ENCODE results near the gene PKP4. TPM values are rescaled to one million over a fixed set of nuclear protein-coding genes. Genes with fewer than 3 reads are reported as not detected.

The PKP4 gene
- total RNA-seq, 2 donors from 2014 or later: 90.5 to 102 TPM

- Mint-ChIP-seq H3K27me3 (ENCODE audit: insufficient read depth) (no peaks in the 10 kb centered on the region), H3K9me3 (no peaks in the 10 kb centered on the region), H3K36me3 (ENCODE audit: low read depth) (no peaks in the 10 kb centered on the region), H3K27ac (no peak overlapping the region), H3K4me3 (no peak overlapping the region), H3K4me1 (peaks cover 9% of the 10 kb centered on the region)
- Histone ChIP-seq H3K9ac (ENCODE audit: extremely low read depth, low read length, poor library complexity, severe bottlenecking) (no peak overlapping the region), H3K4me1 (ENCODE audit: control insufficient read depth, insufficient read depth, low read length) (no peaks in the 10 kb centered on the region), H3K36me3 (ENCODE audit: control insufficient read depth, insufficient read depth, low read length) (no peaks in the 10 kb centered on the region), H3K27ac (ENCODE audit: low read depth, low read length) (no peak overlapping the region), H3K27me3 (ENCODE audit: control insufficient read depth, insufficient read depth, low read length, poor library complexity, severe bottlenecking) (no peaks in the 10 kb centered on the region), H3K9me3 (ENCODE audit: control insufficient read depth, low read length) (no peaks in the 10 kb centered on the region), H3K4me3 (ENCODE audit: low read length) (no peak overlapping the region)
- 74 to 78% methylated on average over 6 to 7 of the region's 7 CpGs for WGBS, 2 experiments (ENCODE audit: insufficient coverage in 1 of 2, insufficient read length in 1 of 2)
- TF ChIP-seq CTCF (conservative IDR thresholded peaks at IDR 0.05): no peak
- DNase-seq: no peak
These were observed 271.7 kb downstream of the PKP4 start for GRCh38 chr2:158728422-158728821.

- no peaks in the 10 kb centered on the region for H3K27me3 ChIP-seq (ENCODE audit: control insufficient read depth, insufficient read depth, low read length, poor library complexity, severe bottlenecking)
- H3K36me3 Mint-ChIP-seq (ENCODE audit: low read depth): no peaks in the 10 kb centered on the region
- H3K36me3 ChIP-seq (ENCODE audit: control insufficient read depth, insufficient read depth, low read length): no peaks in the 10 kb centered on the region
- H3K4me1 ChIP-seq (ENCODE audit: control insufficient read depth, insufficient read depth, low read length): no peaks in the 10 kb centered on the region
- DNase-seq: no peak
- H3K27ac ChIP-seq (ENCODE audit: low read depth, low read length): no peak overlapping the region
- H3K4me1 Mint-ChIP-seq: no peaks in the 10 kb centered on the region
- H3K27me3 Mint-ChIP-seq (ENCODE audit: insufficient read depth): no peaks in the 10 kb centered on the region
- no peak overlapping the region for H3K27ac Mint-ChIP-seq
- no peak for TF ChIP-seq CTCF (conservative IDR thresholded peaks at IDR 0.05)
- H3K9ac ChIP-seq (ENCODE audit: extremely low read depth, low read length, poor library complexity, severe bottlenecking): no peak overlapping the region
- no peaks in the 10 kb centered on the region for H3K9me3 Mint-ChIP-seq
- no peaks in the 10 kb centered on the region for H3K9me3 ChIP-seq (ENCODE audit: control insufficient read depth, low read length)
- H3K4me3 ChIP-seq (ENCODE audit: low read length): no peak overlapping the region
- no peak overlapping the region for H3K4me3 Mint-ChIP-seq
- whole genome bisulfite sequencing, 2 experiments (ENCODE audit: insufficient coverage in 1 of 2, insufficient read length in 1 of 2): 91 to 100% methylated on average over 4 to 5 of the region's 5 CpGs
These were observed 272.7 kb downstream of the PKP4 start for GRCh38 chr2:158729451-158729850.

DNA sequence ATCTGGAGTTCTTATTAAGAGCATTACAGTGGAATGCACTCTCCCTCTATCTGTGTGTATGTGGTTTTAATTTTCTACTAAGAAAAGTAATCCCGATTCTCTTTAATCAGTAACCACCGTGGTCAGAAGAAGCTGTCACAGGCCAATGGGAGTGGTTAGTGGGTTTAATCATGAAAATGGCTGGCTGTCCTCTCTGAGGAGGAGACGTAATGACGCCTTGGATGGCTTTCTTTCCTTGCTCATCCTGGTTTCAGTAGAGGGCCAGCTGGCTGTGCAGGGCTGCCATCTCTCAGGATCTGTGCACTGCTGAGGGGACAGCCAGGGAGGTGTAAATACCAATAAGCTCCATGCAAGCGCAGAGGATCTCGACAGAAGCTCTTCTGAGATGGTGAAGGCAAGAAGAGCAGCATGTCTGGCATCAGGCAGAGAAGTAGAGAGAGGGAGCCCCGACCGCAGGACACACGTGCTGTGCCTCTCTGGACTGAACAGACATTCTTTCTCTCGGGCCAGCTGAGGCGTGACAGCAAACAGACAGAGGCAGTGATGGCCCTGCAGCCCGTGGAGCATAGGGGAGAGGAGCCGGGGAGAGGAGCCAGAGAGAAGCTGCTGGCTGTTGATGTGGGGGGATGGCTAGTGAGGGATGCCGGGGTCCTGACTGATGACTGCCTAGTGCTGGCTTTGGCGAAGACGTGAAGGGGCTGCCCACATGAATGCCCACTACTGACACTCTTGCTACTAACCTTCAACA, 273.3 kb downstream of the PKP4 start:
- 89 to 91% methylated on average over 15 to 16 of the region's 16 CpGs for WGBS, 2 experiments (ENCODE audit: insufficient coverage in 1 of 2, insufficient read length in 1 of 2)
- Mint-ChIP-seq H3K27me3 (ENCODE audit: insufficient read depth) (no peaks in the 10 kb centered on the region), H3K4me3 (no peak overlapping the region), H3K27ac (no peak overlapping the region), H3K9me3 (no peaks in the 10 kb centered on the region), H3K4me1 (no peaks in the 10 kb centered on the region), H3K36me3 (ENCODE audit: low read depth) (no peaks in the 10 kb centered on the region)
- Histone ChIP-seq H3K9me3 (ENCODE audit: control insufficient read depth, low read length) (no peaks in the 10 kb centered on the region), H3K4me1 (ENCODE audit: control insufficient read depth, insufficient read depth, low read length) (no peaks in the 10 kb centered on the region), H3K9ac (ENCODE audit: extremely low read depth, low read length, poor library complexity, severe bottlenecking) (no peak overlapping the region), H3K27me3 (ENCODE audit: control insufficient read depth, insufficient read depth, low read length, poor library complexity, severe bottlenecking) (no peaks in the 10 kb centered on the region), H3K4me3 (ENCODE audit: low read length) (no peak overlapping the region), H3K36me3 (ENCODE audit: control insufficient read depth, insufficient read depth, low read length) (no peaks in the 10 kb centered on the region), H3K27ac (ENCODE audit: low read depth, low read length) (no peak overlapping the region)
- TF ChIP-seq CTCF (conservative IDR thresholded peaks at IDR 0.05): no peak
- DNase-seq: no peak

Measured in endodermal cell (in vitro differentiated cells).